GM19328 (cell line): ENCODE measurements around the gene ADGRD1.

Source experiments
- ATAC-seq: cut with Tn5 transposase; IDR thresholded peaks from one replicate; pipeline ENCODE4 v1.9.1; 2021; ENCODE audit warnings: mild to moderate bottlenecking, moderate library complexity; ENCODE audit not compliant: unreplicated experiment

ADGRD1 gene

DNA sequence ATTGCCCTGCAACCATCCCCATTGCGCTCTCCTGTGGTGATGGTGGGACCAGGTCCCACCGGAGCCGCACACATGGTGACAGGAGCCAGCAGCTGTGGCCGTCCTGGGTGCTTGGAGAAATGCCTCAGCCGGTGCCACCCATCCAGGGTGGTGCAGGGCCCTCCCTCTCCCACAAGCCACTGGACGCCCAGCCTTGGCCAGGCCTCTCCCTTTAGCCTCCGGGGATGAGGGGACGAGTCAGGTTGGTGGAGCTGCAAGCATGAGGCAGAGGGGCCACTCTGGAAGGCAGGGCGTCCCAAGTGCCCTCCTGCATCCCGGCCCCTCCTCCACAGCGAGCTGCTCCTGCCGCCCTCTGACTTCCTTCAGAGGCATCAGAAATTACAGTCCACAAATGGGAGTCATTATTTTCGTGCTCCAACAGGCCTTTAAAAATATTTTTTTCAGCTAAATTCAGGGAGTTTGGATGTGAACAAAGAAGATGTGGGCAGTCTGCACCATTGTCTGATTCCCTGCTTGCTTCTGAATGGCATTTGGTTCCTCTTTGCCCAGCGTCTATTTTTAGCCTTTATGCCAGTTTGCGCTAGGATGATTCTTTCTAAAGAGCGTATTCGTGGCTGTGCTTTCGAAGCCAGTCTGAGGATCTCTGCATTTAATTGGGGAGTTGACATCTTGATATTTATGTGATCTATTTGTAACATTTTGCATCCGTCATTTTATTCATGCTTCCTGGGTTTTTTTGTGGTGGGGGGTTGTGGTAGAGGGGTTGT lies 189.4 kb downstream of the ADGRD1 start:
- no peak for ATAC-seq

DNA sequence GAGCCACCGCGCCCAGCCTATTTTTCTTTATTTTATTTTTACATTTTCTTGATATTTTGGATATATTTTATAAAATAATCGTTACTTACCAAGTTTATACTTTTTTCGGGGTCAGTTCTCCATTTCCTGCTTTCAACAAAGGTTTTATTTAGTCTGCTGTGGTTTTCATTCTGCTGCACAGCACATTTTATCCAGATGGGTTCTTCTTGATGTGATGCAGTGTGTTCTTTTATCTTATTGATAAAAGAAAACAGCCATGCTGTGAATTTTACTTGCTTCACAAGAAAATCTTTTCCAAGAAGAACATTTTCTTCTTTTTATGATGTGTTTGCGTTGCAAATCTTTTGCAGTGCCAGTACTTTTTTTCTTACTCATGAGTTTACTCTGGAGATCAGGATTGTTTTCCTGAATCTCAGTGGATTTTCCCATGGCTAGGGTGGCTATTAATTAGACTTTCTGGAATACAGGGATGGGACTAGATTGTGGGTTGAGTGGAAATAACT lies 192.5 kb downstream of the ADGRD1 start:
- no peak for ATAC-seq

- no peak for ATAC-seq
Measured at GRCh38 chr12:131147293-131147692, 193.6 kb downstream of the ADGRD1 start.

DNA sequence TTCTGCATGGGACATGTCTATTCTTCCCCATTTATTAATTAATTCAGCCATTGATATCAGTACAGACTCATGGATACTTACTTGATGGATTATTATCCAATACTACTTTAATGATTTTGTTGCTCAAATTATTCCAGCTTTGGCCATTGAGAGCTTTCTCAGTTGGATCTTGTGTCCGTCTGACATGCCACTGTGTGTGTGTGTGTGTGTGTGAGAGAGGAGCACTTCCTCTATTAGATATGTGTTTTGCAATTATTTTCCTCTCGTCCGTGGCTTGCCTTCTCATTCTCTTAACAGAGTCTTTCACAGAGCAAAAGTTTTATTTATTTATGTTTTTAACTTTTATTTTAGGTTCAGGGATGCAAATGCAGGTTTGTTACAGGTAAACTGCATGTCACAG lies 194.2 kb downstream of the ADGRD1 start:
- no peak for ATAC-seq

GRCh38 chr12:131151558-131152345 lies 198.0 kb downstream of the ADGRD1 start:
- ATAC-seq: no peak

- no peak for ATAC-seq
Measured at GRCh38 chr12:131152587-131152986, 198.9 kb downstream of the ADGRD1 start.

- no peak for ATAC-seq
Measured at GRCh38 chr12:131153016-131153415, 199.3 kb downstream of the ADGRD1 start.

- no peak for ATAC-seq
Measured at GRCh38 chr12:131153956-131154355, 200.2 kb downstream of the ADGRD1 start.

DNA sequence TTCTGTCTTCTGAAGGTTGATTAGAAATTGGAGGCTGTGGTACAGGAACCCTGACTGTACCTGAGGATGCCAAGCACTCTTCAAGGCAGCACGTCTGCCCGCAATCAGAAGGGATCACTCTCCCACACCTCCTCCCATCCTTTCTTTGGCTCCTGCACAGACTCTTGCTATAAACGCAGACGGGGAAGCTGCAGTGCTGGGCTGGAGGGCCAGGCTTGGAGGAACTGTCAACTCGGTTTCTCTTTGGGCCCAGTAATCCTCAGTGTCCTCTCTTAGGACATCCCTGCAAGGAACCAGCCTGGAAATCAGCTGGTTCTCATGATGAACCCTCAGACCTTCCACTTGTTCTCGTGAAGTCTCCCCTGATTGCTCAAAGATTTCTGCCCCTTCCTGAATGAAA lies 201.4 kb downstream of the ADGRD1 start:
- ATAC-seq: no peak

- ATAC-seq: no peak
Measured at GRCh38 chr12:131157743-131158142, 204.0 kb downstream of the ADGRD1 start.

- no peak for ATAC-seq
Measured at GRCh38 chr12:131159660-131160059, 206.0 kb downstream of the ADGRD1 start.

GRCh38 chr12:131162113-131162512 lies 208.4 kb downstream of the ADGRD1 start:
- no peak for ATAC-seq

GRCh38 chr12:131163189-131163738 lies 209.6 kb downstream of the ADGRD1 start:
- ATAC-seq: no peak

DNA sequence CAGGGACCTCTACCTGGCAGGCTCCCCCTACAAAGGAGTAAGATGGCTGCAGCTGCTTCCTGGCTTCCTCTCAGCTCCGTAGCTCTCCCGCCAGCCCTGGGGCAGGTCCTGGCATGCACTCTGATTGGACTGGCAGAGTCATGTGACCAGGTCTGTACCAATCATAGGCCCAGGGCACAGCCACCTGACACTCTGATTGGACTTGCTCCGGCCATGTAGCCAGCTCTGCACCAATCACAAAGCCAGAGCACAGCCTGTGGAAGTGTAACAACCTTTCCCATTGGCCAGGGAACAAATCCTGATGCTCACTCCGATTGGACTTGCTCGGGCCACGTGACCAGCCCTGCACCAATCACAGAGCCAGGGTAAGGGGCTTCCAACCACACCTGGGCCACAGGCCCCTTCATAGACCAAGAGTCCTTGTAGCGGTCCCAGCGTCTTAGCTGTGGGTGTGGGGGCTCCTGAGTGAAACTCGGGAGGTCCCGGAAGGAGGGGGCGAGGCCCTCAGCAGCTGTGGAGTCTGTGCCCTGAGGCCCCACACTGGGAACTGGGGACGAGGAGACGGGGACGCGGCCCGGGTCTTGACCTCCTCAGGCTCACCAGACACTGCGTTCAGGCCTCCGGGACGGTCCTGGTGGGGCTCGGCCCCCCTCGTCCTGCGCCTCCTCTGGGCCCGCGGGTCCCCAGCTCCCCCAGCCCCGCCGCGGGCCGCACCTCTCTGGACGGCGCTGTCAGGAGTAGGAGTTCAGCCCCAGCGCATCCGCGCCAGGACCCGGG lies 210.6 kb downstream of the ADGRD1 start:
- ATAC-seq: no peak

- ATAC-seq: no peak
Measured at GRCh38 chr12:131166717-131167116, 213.0 kb downstream of the ADGRD1 start.

DNA sequence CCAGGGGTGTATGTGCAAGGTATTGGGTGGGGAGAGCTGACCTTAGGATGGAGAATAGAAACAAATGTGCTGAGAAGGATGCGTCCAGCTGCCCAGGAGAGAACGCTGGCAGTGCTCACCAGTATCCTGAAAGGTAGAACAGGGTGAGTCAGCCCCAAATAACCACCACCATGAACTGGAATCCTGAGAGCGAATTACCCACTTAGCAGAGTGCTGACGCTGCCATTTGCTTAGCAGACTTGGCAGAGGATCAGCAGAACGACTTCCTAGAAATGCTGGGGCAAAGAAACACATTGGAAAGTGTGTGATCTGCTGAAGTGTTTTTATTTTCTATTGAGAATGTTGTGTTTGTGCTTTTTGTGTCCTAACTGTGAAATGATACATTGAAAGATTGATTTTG lies 213.6 kb downstream of the ADGRD1 start:
- no peak for ATAC-seq

DNA sequence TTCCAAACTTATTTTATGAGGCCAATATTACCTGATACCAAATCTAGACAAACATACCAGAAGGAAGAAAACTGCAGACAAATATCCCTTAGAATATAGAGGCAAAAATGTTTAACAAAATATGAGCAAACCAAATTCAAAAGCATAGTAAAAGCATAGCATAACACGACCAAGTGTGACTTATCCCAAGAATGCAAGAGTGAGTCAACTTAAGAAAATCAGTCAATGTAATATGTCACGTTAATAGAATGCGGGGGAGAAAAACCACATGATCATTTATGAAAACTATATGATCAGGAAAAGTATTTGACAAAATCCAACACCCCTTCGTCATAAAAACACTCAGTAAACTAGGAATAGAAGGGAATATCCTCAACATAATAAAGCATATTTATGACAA lies 217.3 kb downstream of the ADGRD1 start:
- ATAC-seq: no peak

- ATAC-seq: no peak
Measured at GRCh38 chr12:131174901-131175300, 221.2 kb downstream of the ADGRD1 start.

- no peak for ATAC-seq
Measured at GRCh38 chr12:131176266-131176665, 222.6 kb downstream of the ADGRD1 start.

GRCh38 chr12:131176926-131177325 lies 223.2 kb downstream of the ADGRD1 start:
- no peak for ATAC-seq

- ATAC-seq: no peak
Measured at GRCh38 chr12:131177599-131177998, 223.9 kb downstream of the ADGRD1 start.
